Vagina (tissue), 2 donors: ENCODE data around the gene CPA2.

ENCODE experiments used
- POLR2AphosphoS5 ChIP-seq, 2 donors: sonication (generic); formaldehyde crosslinking; IDR thresholded peaks; one replicate each; pipeline ENCODE4 v1.9.0; 2017; ENCODE audit warnings: antibody characterized with exemption in 2 of 2, mild to moderate bottlenecking in 2 of 2, low read depth in 1 of 2; ENCODE audit not compliant: insufficient read depth in 1 of 2
- TF ChIP-seq, protein P1 (sequence below), 3 experiments: fragments of 450-650 bp in 2 of 3; fragments of 200-600 bp in 1 of 3; sonication (generic) in 1 of 3; IDR thresholded peaks; one replicate each; pipeline ENCODE4 v1.5.1; 2017 to 2019; ENCODE audit warnings: antibody characterized with exemption in 3 of 3, mild to moderate bottlenecking in 2 of 3, moderate library complexity in 2 of 3

- TF ChIP-seq, protein P1, sequence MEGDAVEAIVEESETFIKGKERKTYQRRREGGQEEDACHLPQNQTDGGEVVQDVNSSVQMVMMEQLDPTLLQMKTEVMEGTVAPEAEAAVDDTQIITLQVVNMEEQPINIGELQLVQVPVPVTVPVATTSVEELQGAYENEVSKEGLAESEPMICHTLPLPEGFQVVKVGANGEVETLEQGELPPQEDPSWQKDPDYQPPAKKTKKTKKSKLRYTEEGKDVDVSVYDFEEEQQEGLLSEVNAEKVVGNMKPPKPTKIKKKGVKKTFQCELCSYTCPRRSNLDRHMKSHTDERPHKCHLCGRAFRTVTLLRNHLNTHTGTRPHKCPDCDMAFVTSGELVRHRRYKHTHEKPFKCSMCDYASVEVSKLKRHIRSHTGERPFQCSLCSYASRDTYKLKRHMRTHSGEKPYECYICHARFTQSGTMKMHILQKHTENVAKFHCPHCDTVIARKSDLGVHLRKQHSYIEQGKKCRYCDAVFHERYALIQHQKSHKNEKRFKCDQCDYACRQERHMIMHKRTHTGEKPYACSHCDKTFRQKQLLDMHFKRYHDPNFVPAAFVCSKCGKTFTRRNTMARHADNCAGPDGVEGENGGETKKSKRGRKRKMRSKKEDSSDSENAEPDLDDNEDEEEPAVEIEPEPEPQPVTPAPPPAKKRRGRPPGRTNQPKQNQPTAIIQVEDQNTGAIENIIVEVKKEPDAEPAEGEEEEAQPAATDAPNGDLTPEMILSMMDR (IDR thresholded peaks at IDR 0.05), result no peak
- TF ChIP-seq POLR2AphosphoS5 (IDR thresholded peaks at IDR 0.05; ENCODE audit: insufficient read depth in 1 of 2, low read depth in 1 of 2), result no peak
Observed at GRCh38 chr7:130322615-130323014, 56.0 kb downstream of the CPA2 start.
